ENCODE measurements around the gene LCA5.

- no peak for TF ChIP-seq LEF1 (IDR thresholded peaks at IDR 0.05; ENCODE audit: borderline replicate concordance)
- no peak for TF ChIP-seq TARDBP (IDR thresholded peaks at IDR 0.05)
- TF ChIP-seq ZNF384 (IDR thresholded peaks at IDR 0.05): no peak
- TF ChIP-seq BHLHE40 (IDR thresholded peaks at IDR 0.05; ENCODE audit: borderline replicate concordance): no peak
- no peak for TF ChIP-seq FOXA1 (IDR thresholded peaks at IDR 0.05)
- TF ChIP-seq SP1 (IDR thresholded peaks at IDR 0.05): no peak
- no peak for TF ChIP-seq FOXK2 (IDR thresholded peaks at IDR 0.05)
- no peak for TF ChIP-seq SUZ12 (IDR thresholded peaks at IDR 0.05)
- no peak for TF ChIP-seq L3MBTL2 (conservative IDR thresholded peaks at IDR 0.05)
These were observed 33.1 kb upstream of the LCA5 start for GRCh38 chr6:79570129-79571029.
